SK-N-MC (cell line): ENCODE results near the gene PRR15L.

Source experiments
- FOXP2 ChIP-seq: optimal IDR thresholded peaks from 2 replicates; pipeline ENCODE3; 2011; ENCODE audit warnings: mild to moderate bottlenecking, moderate library complexity; ENCODE audit not compliant: insufficient read depth; ENCODE audit errors: extremely low read length, control extremely low read depth
- POLR2AphosphoS5 ChIP-seq: IDR thresholded peaks from 2 replicates; pipeline ENCODE4 v1.6.1; 2012; ENCODE audit warnings: mild to moderate bottlenecking, low read depth, low read length, borderline replicate concordance

GRCh38 chr17:47992216-47992615 lies 34.5 kb upstream of the PRR15L start:
- TF ChIP-seq POLR2AphosphoS5 (no peak), FOXP2 (no peak)
